NB4 (cell line): ENCODE results near the gene TFAP2D.

Experiments
- DNase-seq: peaks from one replicate; pipeline ENCODE4 v3.0.0; 2010; ENCODE audit warnings: low read depth
- H3K4me3 ChIP-seq: one replicate; pipeline ENCODE4 v1.5.1; 2011; ENCODE audit warnings: mild to moderate bottlenecking, low read depth, low read length, moderate library complexity
- CTCF ChIP-seq: IDR thresholded peaks from one replicate; pipeline ENCODE4 v1.5.1; 2012; ENCODE audit warnings: low read depth, low read length
- MAX ChIP-seq: IDR thresholded peaks from 2 replicates; pipeline ENCODE4 v1.6.1; 2011; ENCODE audit warnings: low read depth, low read length
- MYC ChIP-seq: IDR thresholded peaks from 2 replicates; pipeline ENCODE4 v1.6.1; 2011; ENCODE audit warnings: low read depth, low read length
- POLR2A ChIP-seq: IDR thresholded peaks from 2 replicates; pipeline ENCODE4 v1.6.1; 2011; ENCODE audit warnings: mild to moderate bottlenecking; ENCODE audit not compliant: insufficient read length; ENCODE audit errors: extremely low read depth

TFAP2D gene

GRCh38 chr6:50713226-50713625 is at the start of gene TFAP2D:
Gene TFAP2D, plus strand, starts transcription at chr6:50713526. Its CDS starts 530 bp downstream, at chr6:50714056.
- no peak for TF ChIP-seq MYC
- TF ChIP-seq CTCF = no peak
- no peak within 1 kb of the TSS for H3K4me3 ChIP-seq
- DNase-seq = no peak

GRCh38 chr6:50663806-50664205 is 49.5 kb upstream of the TFAP2D start:
- DNase-seq = no peak
- no peak overlapping the region for H3K4me3 ChIP-seq
- TF ChIP-seq MYC (no peak), POLR2A (no peak), CTCF (no peak), MAX (no peak)

GRCh38 chr6:50666089-50666488 is 47.2 kb upstream of the TFAP2D start:
- TF ChIP-seq CTCF (no peak), MYC (no peak), POLR2A (no peak), MAX (no peak)
- no peak overlapping the region for H3K4me3 ChIP-seq
- DNase-seq = no peak

- no peak for TF ChIP-seq CTCF
- no peak for TF ChIP-seq MYC
- TF ChIP-seq POLR2A = no peak
- no peak for TF ChIP-seq MAX
- DNase-seq = no peak
These were observed 32.0 kb upstream of the TFAP2D start for GRCh38 chr6:50681213-50681824.

GRCh38 chr6:50689210-50689609 is 24.1 kb upstream of the TFAP2D start:
- no peak for TF ChIP-seq CTCF
- no peak for DNase-seq

More at GRCh38 chr6:50681213-50681824, 32.0 kb upstream of the TFAP2D start:
- H3K4me3 ChIP-seq = no peak overlapping the region

GRCh38 chr6:50691814-50692495 is 21.4 kb upstream of the TFAP2D start:
- DNase-seq = no peak
- H3K4me3 ChIP-seq = no peak overlapping the region
- TF ChIP-seq MYC (no peak), CTCF (no peak), POLR2A (no peak), MAX (no peak)

More at GRCh38 chr6:50689210-50689609, 24.1 kb upstream of the TFAP2D start:
- H3K4me3 ChIP-seq = no peak overlapping the region
